GM12878 (cell line): ENCODE data around the gene EHD4.

Experiments used
- CUX1 ChIP-seq: IDR thresholded peaks from 2 replicates; pipeline ENCODE4 v1.6.1; 2012; ENCODE audit warnings: improper control_type of control experiment, low read depth, low read length; ENCODE audit not compliant: insufficient replicate concordance
- POLR2AphosphoS5 ChIP-seq: IDR thresholded peaks from 2 replicates; pipeline ENCODE4 v1.6.1; 2011; ENCODE audit warnings: mild to moderate bottlenecking, low read length, inconsistent platforms
- SMC3 ChIP-seq: IDR thresholded peaks from 2 replicates; pipeline ENCODE4 v1.6.1; 2011; ENCODE audit warnings: low read length, improper control_type of control experiment, borderline replicate concordance
- ZNF384 ChIP-seq: IDR thresholded peaks from 2 replicates; pipeline ENCODE4 v1.6.1; 2012; ENCODE audit warnings: low read depth, mild to moderate bottlenecking, low read length, improper control_type of control experiment, borderline replicate concordance
- TF ChIP-seq, protein P1 (sequence below), 3 experiments: IDR thresholded peaks in 2 of 3; conservative IDR thresholded peaks in 1 of 3; 2 replicates each; pipeline ENCODE4 v1.5.1; 2011; ENCODE audit warnings: low read depth in 3 of 3, low read length in 3 of 3, mild to moderate bottlenecking in 3 of 3, control low read depth in 2 of 3, moderate library complexity in 2 of 3, inconsistent platforms in 1 of 3, mixed read lengths in 1 of 3; ENCODE audit not compliant: control insufficient read depth in 2 of 3, insufficient read depth in 1 of 3; ENCODE audit errors: extremely low read depth in 1 of 3
- TF ChIP-seq, protein P2 (sequence below): IDR thresholded peaks from 2 replicates; pipeline ENCODE4 v1.6.1; 2012; ENCODE audit warnings: mild to moderate bottlenecking, low read depth, low read length

DNA sequence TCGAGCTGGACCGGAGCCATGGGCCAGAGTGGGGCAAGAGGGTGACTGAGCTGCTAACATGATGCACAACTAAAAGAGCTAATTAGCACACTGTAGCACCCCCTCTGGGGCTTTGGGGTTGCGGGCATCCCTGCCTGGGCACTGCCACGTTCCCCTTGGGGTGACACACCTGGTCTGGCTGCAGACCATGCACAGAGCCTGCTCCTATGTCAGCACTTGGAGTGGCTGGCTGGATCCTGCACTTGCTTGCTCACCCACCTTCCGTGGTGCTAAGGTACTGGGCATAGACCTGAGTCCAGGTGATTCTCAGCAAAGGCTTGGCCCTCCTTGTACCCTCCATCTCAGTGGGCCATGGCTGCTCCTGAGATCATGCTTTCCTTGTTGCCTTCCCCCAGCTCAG, 65.7 kb downstream of the EHD4 start:
- TF ChIP-seq SMC3: no peak
- TF ChIP-seq, protein P1, sequence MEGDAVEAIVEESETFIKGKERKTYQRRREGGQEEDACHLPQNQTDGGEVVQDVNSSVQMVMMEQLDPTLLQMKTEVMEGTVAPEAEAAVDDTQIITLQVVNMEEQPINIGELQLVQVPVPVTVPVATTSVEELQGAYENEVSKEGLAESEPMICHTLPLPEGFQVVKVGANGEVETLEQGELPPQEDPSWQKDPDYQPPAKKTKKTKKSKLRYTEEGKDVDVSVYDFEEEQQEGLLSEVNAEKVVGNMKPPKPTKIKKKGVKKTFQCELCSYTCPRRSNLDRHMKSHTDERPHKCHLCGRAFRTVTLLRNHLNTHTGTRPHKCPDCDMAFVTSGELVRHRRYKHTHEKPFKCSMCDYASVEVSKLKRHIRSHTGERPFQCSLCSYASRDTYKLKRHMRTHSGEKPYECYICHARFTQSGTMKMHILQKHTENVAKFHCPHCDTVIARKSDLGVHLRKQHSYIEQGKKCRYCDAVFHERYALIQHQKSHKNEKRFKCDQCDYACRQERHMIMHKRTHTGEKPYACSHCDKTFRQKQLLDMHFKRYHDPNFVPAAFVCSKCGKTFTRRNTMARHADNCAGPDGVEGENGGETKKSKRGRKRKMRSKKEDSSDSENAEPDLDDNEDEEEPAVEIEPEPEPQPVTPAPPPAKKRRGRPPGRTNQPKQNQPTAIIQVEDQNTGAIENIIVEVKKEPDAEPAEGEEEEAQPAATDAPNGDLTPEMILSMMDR (IDR thresholded peaks at IDR 0.05 in 2 of 3, conservative IDR thresholded peaks at IDR 0.05 in 1 of 3; ENCODE audit: control insufficient read depth in 2 of 3, extremely low read depth in 1 of 3, insufficient read depth in 1 of 3, low read depth in 3 of 3, low read length in 3 of 3): no peak
- TF ChIP-seq, protein P2, sequence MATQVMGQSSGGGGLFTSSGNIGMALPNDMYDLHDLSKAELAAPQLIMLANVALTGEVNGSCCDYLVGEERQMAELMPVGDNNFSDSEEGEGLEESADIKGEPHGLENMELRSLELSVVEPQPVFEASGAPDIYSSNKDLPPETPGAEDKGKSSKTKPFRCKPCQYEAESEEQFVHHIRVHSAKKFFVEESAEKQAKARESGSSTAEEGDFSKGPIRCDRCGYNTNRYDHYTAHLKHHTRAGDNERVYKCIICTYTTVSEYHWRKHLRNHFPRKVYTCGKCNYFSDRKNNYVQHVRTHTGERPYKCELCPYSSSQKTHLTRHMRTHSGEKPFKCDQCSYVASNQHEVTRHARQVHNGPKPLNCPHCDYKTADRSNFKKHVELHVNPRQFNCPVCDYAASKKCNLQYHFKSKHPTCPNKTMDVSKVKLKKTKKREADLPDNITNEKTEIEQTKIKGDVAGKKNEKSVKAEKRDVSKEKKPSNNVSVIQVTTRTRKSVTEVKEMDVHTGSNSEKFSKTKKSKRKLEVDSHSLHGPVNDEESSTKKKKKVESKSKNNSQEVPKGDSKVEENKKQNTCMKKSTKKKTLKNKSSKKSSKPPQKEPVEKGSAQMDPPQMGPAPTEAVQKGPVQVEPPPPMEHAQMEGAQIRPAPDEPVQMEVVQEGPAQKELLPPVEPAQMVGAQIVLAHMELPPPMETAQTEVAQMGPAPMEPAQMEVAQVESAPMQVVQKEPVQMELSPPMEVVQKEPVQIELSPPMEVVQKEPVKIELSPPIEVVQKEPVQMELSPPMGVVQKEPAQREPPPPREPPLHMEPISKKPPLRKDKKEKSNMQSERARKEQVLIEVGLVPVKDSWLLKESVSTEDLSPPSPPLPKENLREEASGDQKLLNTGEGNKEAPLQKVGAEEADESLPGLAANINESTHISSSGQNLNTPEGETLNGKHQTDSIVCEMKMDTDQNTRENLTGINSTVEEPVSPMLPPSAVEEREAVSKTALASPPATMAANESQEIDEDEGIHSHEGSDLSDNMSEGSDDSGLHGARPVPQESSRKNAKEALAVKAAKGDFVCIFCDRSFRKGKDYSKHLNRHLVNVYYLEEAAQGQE: no peak
- no peak for TF ChIP-seq ZNF384
- TF ChIP-seq POLR2AphosphoS5: no peak
- no peak for TF ChIP-seq CUX1
